Measurements from ENCODE around the gene CH25H. TPM values are rescaled to one million over a fixed set of nuclear protein-coding genes. Genes with fewer than 3 reads are reported as not detected.
"Not testable (repeated sequence)": the region's sequence is repeated elsewhere in the genome, so short reads cannot be mapped to it uniquely, and the experiment has no call there.

The CH25H gene, protein sequence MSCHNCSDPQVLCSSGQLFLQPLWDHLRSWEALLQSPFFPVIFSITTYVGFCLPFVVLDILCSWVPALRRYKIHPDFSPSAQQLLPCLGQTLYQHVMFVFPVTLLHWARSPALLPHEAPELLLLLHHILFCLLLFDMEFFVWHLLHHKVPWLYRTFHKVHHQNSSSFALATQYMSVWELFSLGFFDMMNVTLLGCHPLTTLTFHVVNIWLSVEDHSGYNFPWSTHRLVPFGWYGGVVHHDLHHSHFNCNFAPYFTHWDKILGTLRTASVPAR
- 1 to 10 TPM in 3 of 4 donors, not detected in 1; 1.4 to 3.5 (median 2.3) TPM for polyA plus RNA-seq
- long read RNA-seq, donor 1, transcript CH25H-201 (1 exons, 1,686 nt) = major isoform, 5 of 5 reads
- long read RNA-seq, donor 1, partial matches to known transcripts = 0 of 5 reads
- long read RNA-seq, donor 1, other reads (novel, unspliced or antisense) = 0 of 5 reads
- long read RNA-seq, donor 2, partial matches to known transcripts = 0 of 1 reads
- long read RNA-seq, donor 2, other reads (novel, unspliced or antisense) = 0 of 1 reads
- long read RNA-seq, donor 3 = 0 reads
- long read RNA-seq, donor 4 = 0 reads
- long read RNA-seq, donor 5 = 0 reads
- long read RNA-seq, donor 6, partial matches to known transcripts = 0 of 1 reads
- long read RNA-seq, donor 6, other reads (novel, unspliced or antisense) = 0 of 1 reads
- long read RNA-seq, donor 7 = 0 reads
- long read RNA-seq, donor 8 = 0 reads
- long read RNA-seq, donor 9 = 0 reads
- long read RNA-seq, donor 10, partial matches to known transcripts = 0 of 2 reads
- long read RNA-seq, donor 10, other reads (novel, unspliced or antisense) = 0 of 2 reads

DNA sequence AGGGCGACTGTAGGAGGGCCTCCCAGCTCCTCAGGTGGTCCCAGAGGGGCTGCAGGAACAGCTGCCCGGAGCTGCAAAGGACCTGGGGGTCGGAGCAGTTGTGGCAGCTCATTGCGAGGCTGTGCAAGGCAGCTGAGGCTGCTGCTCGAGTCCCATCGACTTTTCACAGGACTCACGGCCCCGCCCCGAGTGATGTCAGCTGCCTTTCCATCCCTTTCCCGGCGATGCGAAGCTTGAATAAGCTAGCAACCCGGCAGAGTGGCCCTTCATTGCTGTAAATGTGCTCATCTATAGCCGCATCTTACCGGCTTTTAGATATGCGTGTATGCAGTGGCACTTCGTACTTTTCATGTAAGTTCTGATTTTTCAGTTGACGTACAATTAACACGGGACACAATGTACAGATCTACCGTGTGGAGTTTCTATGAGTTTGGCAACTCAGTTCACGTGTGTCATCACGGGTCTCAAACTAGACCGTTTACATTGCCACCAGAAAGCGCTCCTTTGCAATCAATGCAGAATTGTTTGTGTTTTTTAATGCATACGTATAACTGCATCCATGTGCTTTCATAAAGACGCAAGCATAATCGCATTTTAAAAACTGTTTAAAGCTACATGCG lies at the start of gene CH25H:
CH25H (minus strand) TSS at position 137 of the 620 bp plus-strand sequence; CDS start at position 112, 25 bp downstream.
- DNase-seq = peak; percentile 66 to 71
- 0 to 1% (median 1%) methylated on average over 28 of the region's 28 CpGs for WGBS, 3 donors

DNA sequence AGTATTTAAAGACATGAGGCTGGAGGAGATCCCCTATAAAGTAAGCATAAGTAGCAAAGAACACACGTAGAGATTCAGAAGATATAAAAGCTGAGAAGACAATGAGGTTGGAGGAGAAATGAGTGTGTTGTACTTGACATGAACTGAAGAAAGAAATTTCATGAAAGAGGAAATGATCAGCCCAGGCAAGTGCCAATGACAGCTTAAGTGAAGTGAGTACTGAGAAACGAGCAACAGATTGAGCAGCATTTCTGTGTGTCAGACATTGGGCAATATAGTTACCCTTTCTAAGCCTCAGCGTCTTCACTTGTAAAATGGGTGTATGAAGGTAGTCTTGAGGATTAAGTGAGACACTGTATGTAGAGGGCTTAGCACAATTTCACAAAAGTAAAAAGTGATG lies 49.2 kb upstream of the CH25H start:
- FAIRE-seq = no peak
- H3K36me3 ChIP-seq (ENCODE audit: control insufficient read depth in 3 of 3, insufficient read depth in 2 of 3, low read depth in 1 of 3, low read length in 3 of 3) = no peaks in the 10 kb centered on the region
- H3K27ac ChIP-seq (ENCODE audit: low read depth in 1 of 3, low read length in 2 of 3) = no peak overlapping the region
- no peak overlapping the region for H3K4me3 ChIP-seq (ENCODE audit: low read depth in 1 of 3, low read length in 3 of 3)
- peaks cover 0 to 18% of the 10 kb centered on the region in 2 donors for H3K9me3 ChIP-seq (ENCODE audit: control insufficient read depth in 2 of 2, insufficient read depth in 1 of 2, low read depth in 1 of 2, low read length in 1 of 2)
- WGBS, 3 donors = 78 to 88% (median 80%) methylated on average over 3 of the region's 3 CpGs
- peaks cover 0 to 6% (median 4%) of the 10 kb centered on the region in 3 donors for H3K4me1 ChIP-seq (ENCODE audit: control insufficient read depth in 3 of 3, insufficient read depth in 2 of 3, low read depth in 1 of 3, low read length in 2 of 3)
- DNase-seq = no peak
- no peaks in the 10 kb centered on the region for H3K27me3 ChIP-seq (ENCODE audit: control insufficient read depth in 3 of 3, insufficient read depth in 3 of 3, low read length in 3 of 3)

More for the DNA sequence above, at the start of gene CH25H:
- peaks cover 0 to 11% (median 0%) of the 10 kb centered on the region in 3 donors for H3K4me1 ChIP-seq (ENCODE audit: control insufficient read depth in 3 of 3, insufficient read depth in 2 of 3, low read depth in 1 of 3, low read length in 2 of 3)
- H3K9me3 ChIP-seq (ENCODE audit: control insufficient read depth in 2 of 2, insufficient read depth in 1 of 2, low read depth in 1 of 2, low read length in 1 of 2) = no peaks in the 10 kb centered on the region
- no peak for FAIRE-seq
- peak within 1 kb of the TSS; percentile 15 to 53 (median 32) for H3K4me3 ChIP-seq (ENCODE audit: low read depth in 1 of 3, low read length in 3 of 3)
- peaks cover 6 to 69% (median 8%) of the 10 kb centered on the region in 3 donors for H3K27me3 ChIP-seq (ENCODE audit: control insufficient read depth in 3 of 3, insufficient read depth in 3 of 3, low read length in 3 of 3)
- peak within 1 kb of the TSS in 2 of 3 donors; percentile 4 to 77 for H3K27ac ChIP-seq (ENCODE audit: low read depth in 1 of 3, low read length in 2 of 3)
- H3K36me3 ChIP-seq (ENCODE audit: control insufficient read depth in 3 of 3, insufficient read depth in 2 of 3, low read depth in 1 of 3, low read length in 3 of 3) = no peaks in the 10 kb centered on the region

DNA sequence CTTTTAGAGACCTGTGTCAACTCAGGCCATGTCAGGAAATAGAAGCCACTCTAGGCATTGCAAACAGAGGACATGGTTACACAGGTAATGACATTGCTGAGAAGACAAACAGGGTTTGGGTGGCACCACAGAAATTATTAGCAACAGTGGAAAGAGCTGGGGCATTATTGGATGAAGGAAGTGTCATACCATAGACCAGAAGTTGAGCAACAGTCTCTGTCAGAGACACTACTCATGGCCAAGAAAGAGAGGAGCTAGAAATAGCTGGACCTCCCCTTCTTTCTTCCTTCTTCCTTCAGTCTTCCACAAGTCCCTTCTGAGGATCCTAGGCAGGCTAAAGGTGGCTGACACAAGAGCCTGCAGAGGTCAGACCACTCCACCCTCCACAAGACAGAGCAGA lies 48.7 kb upstream of the CH25H start:
- FAIRE-seq (no peak), DNase-seq (no peak)
- no peaks in the 10 kb centered on the region for H3K36me3 ChIP-seq (ENCODE audit: control insufficient read depth in 3 of 3, insufficient read depth in 2 of 3, low read depth in 1 of 3, low read length in 3 of 3)

DNA sequence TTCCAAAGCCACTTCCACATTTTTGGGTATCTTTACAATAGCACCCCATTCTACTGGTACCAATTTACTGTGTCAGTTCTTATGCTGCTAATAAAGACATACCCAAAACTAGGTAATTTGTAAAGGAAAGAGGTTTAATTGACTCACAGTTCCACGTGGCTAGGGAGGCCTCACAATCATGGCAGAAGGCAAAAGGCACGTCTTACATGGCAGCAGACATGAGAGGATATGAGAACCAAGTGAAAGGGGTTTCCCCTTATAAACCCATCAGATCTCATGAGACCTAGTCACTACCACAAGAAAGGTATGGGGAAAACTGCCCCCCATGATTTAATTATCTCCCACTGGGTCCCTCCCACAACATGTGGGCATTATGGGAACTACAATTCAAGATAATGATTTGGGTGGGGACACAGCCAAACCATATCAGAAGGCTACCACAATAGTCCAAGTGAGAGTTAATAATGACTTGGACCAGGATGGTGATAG lies 48.0 kb upstream of the CH25H start:
- not testable (repeated sequence) for FAIRE-seq, DNase-seq

More for the DNA sequence above, 48.7 kb upstream of the CH25H start:
- peaks cover 0 to 18% of the 10 kb centered on the region in 2 donors for H3K9me3 ChIP-seq (ENCODE audit: control insufficient read depth in 2 of 2, insufficient read depth in 1 of 2, low read depth in 1 of 2, low read length in 1 of 2)
- H3K27me3 ChIP-seq (ENCODE audit: control insufficient read depth in 3 of 3, insufficient read depth in 3 of 3, low read length in 3 of 3) = no peaks in the 10 kb centered on the region
- H3K27ac ChIP-seq (ENCODE audit: low read depth in 1 of 3, low read length in 2 of 3) = no peak overlapping the region
- peaks cover 0 to 4% (median 4%) of the 10 kb centered on the region in 3 donors for H3K4me1 ChIP-seq (ENCODE audit: control insufficient read depth in 3 of 3, insufficient read depth in 2 of 3, low read depth in 1 of 3, low read length in 2 of 3)
- H3K4me3 ChIP-seq (ENCODE audit: low read depth in 1 of 3, low read length in 3 of 3) = no peak overlapping the region

DNA sequence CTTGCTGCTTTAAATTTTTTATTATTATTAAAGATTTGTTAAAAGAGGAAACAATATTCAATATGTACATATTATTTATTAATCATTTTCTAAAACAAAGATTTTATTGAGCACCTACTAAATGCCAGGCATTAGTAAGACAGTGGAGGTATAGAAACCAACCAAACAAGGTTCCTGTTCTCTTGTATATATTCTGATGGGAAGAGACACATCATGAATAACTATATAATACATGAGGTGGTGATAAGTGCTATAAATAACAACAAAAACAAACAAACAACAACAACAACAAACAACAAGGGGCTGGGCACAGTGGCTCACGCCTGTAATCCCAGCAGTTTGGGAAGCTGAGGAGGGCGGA lies 45.1 kb upstream of the CH25H start:
- H3K27ac ChIP-seq (ENCODE audit: low read depth in 1 of 3, low read length in 2 of 3) = peak overlapping the region in 1 of 3 donors; percentile 97
- H3K4me1 ChIP-seq (ENCODE audit: control insufficient read depth in 3 of 3, insufficient read depth in 2 of 3, low read depth in 1 of 3, low read length in 2 of 3) = peaks cover 0 to 6% (median 0%) of the 10 kb centered on the region in 3 donors
- peaks cover 0 to 18% of the 10 kb centered on the region in 2 donors for H3K9me3 ChIP-seq (ENCODE audit: control insufficient read depth in 2 of 2, insufficient read depth in 1 of 2, low read depth in 1 of 2, low read length in 1 of 2)
- WGBS, 3 donors = 74 to 92% (median 82%) methylated on average over 2 of the region's 2 CpGs
- DNase-seq (no peak), FAIRE-seq (peak; percentile 88)
- H3K27me3 ChIP-seq (ENCODE audit: control insufficient read depth in 3 of 3, insufficient read depth in 3 of 3, low read length in 3 of 3) = no peaks in the 10 kb centered on the region
- H3K4me3 ChIP-seq (ENCODE audit: low read depth in 1 of 3, low read length in 3 of 3) = peak overlapping the region in 2 of 3 donors; percentile 82 to 97
- H3K36me3 ChIP-seq (ENCODE audit: control insufficient read depth in 3 of 3, insufficient read depth in 2 of 3, low read depth in 1 of 3, low read length in 3 of 3) = no peaks in the 10 kb centered on the region

More for the DNA sequence above, 48.0 kb upstream of the CH25H start:
- peaks cover 0 to 18% of the 10 kb centered on the region in 2 donors for H3K9me3 ChIP-seq (ENCODE audit: control insufficient read depth in 2 of 2, insufficient read depth in 1 of 2, low read depth in 1 of 2, low read length in 1 of 2)
- not testable (repeated sequence) for H3K27ac ChIP-seq (ENCODE audit: low read depth in 1 of 3, low read length in 2 of 3); H3K27me3 ChIP-seq (ENCODE audit: control insufficient read depth in 3 of 3, insufficient read depth in 3 of 3, low read length in 3 of 3); H3K4me3 ChIP-seq (ENCODE audit: low read depth in 1 of 3, low read length in 3 of 3); H3K4me1 ChIP-seq (ENCODE audit: control insufficient read depth in 3 of 3, insufficient read depth in 2 of 3, low read depth in 1 of 3, low read length in 2 of 3); H3K36me3 ChIP-seq (ENCODE audit: control insufficient read depth in 3 of 3, insufficient read depth in 2 of 3, low read depth in 1 of 3, low read length in 3 of 3)
- 60 to 81% (median 64%) methylated on average over 2 of the region's 2 CpGs for WGBS, 3 donors

DNA sequence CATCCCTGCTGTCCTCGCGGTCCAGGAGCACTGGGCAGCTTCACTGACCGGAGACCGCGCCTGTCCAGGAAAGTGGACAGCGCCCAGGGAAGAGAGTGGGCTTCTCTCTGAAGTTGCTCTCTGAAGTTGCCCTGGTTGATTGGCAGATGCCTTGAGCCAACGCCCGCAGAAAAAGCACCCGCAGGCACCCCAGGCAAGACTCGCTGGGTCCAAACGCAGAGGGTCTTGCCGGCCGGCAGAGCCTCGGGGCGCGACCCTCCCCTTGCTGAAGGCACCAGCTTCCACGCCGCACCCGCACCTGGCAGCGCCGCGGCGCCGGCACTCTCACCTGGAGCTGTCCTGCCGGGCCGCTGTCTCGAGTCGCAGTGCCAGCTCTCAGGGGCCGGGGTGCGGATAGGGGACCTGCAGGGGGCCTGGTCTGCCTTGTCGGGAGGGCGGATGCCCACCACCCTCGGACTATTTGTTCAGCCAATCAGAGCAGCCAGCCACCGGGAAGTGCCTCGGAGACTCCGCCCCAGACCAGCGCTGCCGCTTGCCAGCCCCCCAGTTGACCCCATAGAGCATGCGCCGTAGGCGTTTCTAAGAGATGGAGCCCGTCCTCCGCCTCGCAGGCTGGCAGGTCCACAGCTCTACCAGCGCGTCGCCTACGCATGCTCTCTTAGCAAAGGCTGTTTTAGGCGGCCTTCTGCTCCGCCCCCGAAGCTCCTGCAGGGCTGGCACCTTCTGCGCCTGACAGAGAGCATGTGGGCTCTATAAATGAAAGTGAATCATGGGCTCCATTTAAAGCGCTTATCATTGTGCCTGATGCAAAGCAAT lies 44.5 kb upstream of the CH25H start, which contains the start of gene LIPA:
LIPA (minus strand) TSS at position 367 of the 816 bp plus-strand sequence. CDS start 4,127 bp downstream, outside the sequence.
- no peaks in the 10 kb centered on the region for H3K27me3 ChIP-seq (ENCODE audit: control insufficient read depth in 3 of 3, insufficient read depth in 3 of 3, low read length in 3 of 3)
- peaks cover 0 to 2% (median 0%) of the 10 kb centered on the region in 3 donors for H3K36me3 ChIP-seq (ENCODE audit: control insufficient read depth in 3 of 3, insufficient read depth in 2 of 3, low read depth in 1 of 3, low read length in 3 of 3)
- H3K9me3 ChIP-seq (ENCODE audit: control insufficient read depth in 2 of 2, insufficient read depth in 1 of 2, low read depth in 1 of 2, low read length in 1 of 2) = peaks cover 0 to 18% of the 10 kb centered on the region in 2 donors
- H3K4me3 ChIP-seq (ENCODE audit: low read depth in 1 of 3, low read length in 3 of 3) = peak within 1 kb of the TSS; percentile 63 to 97 (median 82)
- 0 to 1% (median 1%) methylated on average over 48 to 53 of the region's 53 CpGs for WGBS, 3 donors
- H3K4me1 ChIP-seq (ENCODE audit: control insufficient read depth in 3 of 3, insufficient read depth in 2 of 3, low read depth in 1 of 3, low read length in 2 of 3) = peaks cover 0 to 6% (median 0%) of the 10 kb centered on the region in 3 donors
- peak within 1 kb of the TSS; percentile 49 to 97 (median 81) for H3K27ac ChIP-seq (ENCODE audit: low read depth in 1 of 3, low read length in 2 of 3)
- DNase-seq = peak; percentile 95 to 97
- FAIRE-seq = no peak

DNA sequence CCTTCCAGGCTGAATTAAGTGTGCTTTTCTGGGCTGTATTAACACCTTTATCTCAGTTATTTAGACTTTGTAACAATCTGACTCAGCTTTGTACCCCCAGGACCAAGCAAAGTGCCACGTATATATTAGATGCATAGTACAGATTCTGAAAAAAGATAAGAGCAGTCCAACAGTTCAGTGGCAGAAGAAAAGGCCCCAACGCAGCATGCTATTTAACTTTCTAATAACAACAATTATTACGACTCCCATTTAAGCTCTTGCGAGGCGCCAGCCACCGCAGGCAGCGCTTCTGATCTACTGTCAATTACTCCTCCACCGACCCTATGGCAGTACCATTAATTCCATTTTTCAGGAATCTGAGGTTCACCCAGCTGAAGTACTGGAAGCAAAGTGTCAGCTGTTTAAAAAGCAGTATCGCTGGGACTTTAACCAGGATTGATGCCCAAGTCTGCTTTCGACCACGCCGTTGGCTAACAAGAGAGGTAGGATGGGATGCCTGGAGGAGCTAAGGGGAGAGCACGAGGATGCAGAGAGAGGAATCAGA lies 43.8 kb upstream of the CH25H start:
- H3K9me3 ChIP-seq (ENCODE audit: control insufficient read depth in 2 of 2, insufficient read depth in 1 of 2, low read depth in 1 of 2, low read length in 1 of 2) = peaks cover 0 to 18% of the 10 kb centered on the region in 2 donors
- peaks cover 0 to 6% (median 0%) of the 10 kb centered on the region in 3 donors for H3K4me1 ChIP-seq (ENCODE audit: control insufficient read depth in 3 of 3, insufficient read depth in 2 of 3, low read depth in 1 of 3, low read length in 2 of 3)
- peak; percentile 68 to 77 for DNase-seq
- H3K4me3 ChIP-seq (ENCODE audit: low read depth in 1 of 3, low read length in 3 of 3) = peak overlapping the region; percentile 63 to 97 (median 82)
- peaks cover 0 to 2% (median 0%) of the 10 kb centered on the region in 3 donors for H3K36me3 ChIP-seq (ENCODE audit: control insufficient read depth in 3 of 3, insufficient read depth in 2 of 3, low read depth in 1 of 3, low read length in 3 of 3)
- H3K27me3 ChIP-seq (ENCODE audit: control insufficient read depth in 3 of 3, insufficient read depth in 3 of 3, low read length in 3 of 3) = no peaks in the 10 kb centered on the region
- 6 to 15% (median 11%) methylated on average over 13 of the region's 13 CpGs for WGBS, 3 donors
- H3K27ac ChIP-seq (ENCODE audit: low read depth in 1 of 3, low read length in 2 of 3) = peak overlapping the region; percentile 49 to 97 (median 81)
- no peak for FAIRE-seq
